ENCODE measurements around the gene ARHGAP27. TPM values are rescaled to one million over a fixed set of nuclear protein-coding genes. Genes with fewer than 3 reads are reported as not detected.
"Not testable (repeated sequence)": the region's sequence is repeated elsewhere in the genome, so short reads cannot be mapped to it uniquely, and the experiment has no call there.

Gene ARHGAP27
- total and polyA plus RNA-seq, 2 of the 4 experiments (the other 2 are of a cell fraction): under 0.01 to 0.89 TPM

DNA sequence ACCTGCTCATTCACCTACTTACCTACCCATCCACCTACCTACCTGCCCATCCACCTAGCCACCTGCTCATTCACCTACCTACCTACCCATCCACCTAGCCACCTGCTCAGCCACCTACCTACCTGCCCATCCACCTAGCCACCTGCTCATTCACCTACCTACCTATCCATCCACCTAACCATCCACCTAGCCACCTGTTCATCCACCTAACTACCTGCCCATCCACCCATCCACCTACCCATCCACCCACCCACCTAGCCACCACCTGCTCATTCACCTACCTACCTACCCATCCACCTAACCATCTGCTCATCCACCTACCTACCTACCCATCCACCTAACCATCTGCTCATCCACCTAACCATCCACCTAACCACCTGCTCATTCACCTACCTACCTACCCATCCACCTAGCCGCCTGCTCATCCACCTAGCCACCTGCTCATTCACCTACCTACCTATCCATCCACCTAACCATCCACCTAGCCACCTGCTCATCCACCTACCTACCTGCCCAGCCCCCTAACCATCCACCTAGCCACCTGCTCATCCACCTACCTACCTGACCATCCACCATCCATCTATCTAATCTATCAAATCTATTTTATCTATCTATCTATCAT is 17.1 kb upstream of the ARHGAP27 start:
- intact Hi-C loops (cut with micrococcal nuclease): not testable (repeated sequence)

DNA sequence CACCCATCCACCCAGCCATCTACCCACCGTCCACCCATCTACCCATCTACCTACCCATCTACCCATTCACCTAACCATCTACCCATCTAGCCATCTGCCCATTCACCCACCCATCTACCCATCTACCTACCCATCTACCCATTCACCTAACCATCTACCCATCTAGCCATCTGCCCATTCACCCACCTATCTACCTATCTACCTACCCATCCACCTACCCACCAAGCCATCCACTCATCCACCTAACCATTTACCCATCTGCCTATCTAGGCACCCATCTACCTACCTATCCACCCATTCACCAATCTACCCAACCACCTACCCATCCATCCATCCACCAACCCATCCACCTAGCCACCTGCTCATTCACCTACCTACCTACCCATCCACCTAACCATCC is 16.6 kb upstream of the ARHGAP27 start:
- ATAC-seq (ENCODE audit: low read depth); dilution Hi-C loops (cut with HindIII; ENCODE audit: low sequenced_read_pairs, unreplicated experiment); H4K8ac ChIP-seq (ENCODE audit: low read depth in 2 of 2, low read length in 2 of 2); POLR2A ChIA-PET (ENCODE audit: unreplicated experiment); H3K56ac ChIP-seq (ENCODE audit: extremely low read depth, insufficient read depth, low read length); H3K18ac ChIP-seq (ENCODE audit: low read depth, low read length); BruUV-seq (replicated peaks); H4K91ac ChIP-seq (ENCODE audit: insufficient read depth, low read depth, low read length); DNase-seq; in situ Hi-C loops (cut with MboI; ENCODE audit: low sequenced_read_pairs); H2AK9ac ChIP-seq (replicated peaks; ENCODE audit: low read depth, low read length, poor library complexity); H2BK120ac ChIP-seq (ENCODE audit: low read depth, low read length); H3K4ac ChIP-seq (ENCODE audit: low read depth, low read length); H3K79me1 ChIP-seq (ENCODE audit: low read depth in 1 of 2, low read length in 2 of 2); H3K4me1 ChIP-seq (ENCODE audit: control insufficient read depth, insufficient read depth, low read length); H4K20me1 ChIP-seq (ENCODE audit: insufficient read depth, low read length); intact Hi-C loops (cut with micrococcal nuclease); H3K14ac ChIP-seq (replicated peaks; ENCODE audit: low read depth, low read length); H3K9ac ChIP-seq (ENCODE audit: low read depth, low read length); H3K9me1 ChIP-seq (ENCODE audit: insufficient read depth, low read length); H3K23ac ChIP-seq (ENCODE audit: low read depth, low read length); H3K9me3 ChIP-seq (ENCODE audit: control insufficient read depth, insufficient read depth, low read length); H3K4me2 ChIP-seq (ENCODE audit: low read depth, low read length); CTCF ChIA-PET; H3K27ac ChIP-seq (ENCODE audit: insufficient read depth, low read length); H2BK15ac ChIP-seq (ENCODE audit: low read depth, low read length); H2AFZ ChIP-seq (replicated peaks; ENCODE audit: low read length, poor library complexity); H4K5ac ChIP-seq (ENCODE audit: low read depth, low read length); H3K27me3 ChIP-seq (ENCODE audit: control insufficient read depth, insufficient read depth, low read length); H2AK5ac ChIP-seq (ENCODE audit: low read depth, low read length); H3K4me3 ChIP-seq (ENCODE audit: insufficient read depth, low read depth, low read length); H2BK20ac ChIP-seq (ENCODE audit: low read depth, low read length); H2BK5ac ChIP-seq (ENCODE audit: low read depth, low read length, poor library complexity, severe bottlenecking): not testable (repeated sequence)
- peaks cover 20% of the 10 kb centered on the region for H3K36me3 ChIP-seq (ENCODE audit: control insufficient read depth, insufficient read depth, low read length)
- 100% methylated on average over 1 of the region's 1 CpG; no CpG with 5 or more reads in 1 of the 2 experiments for WGBS, 2 experiments (ENCODE audit: extremely low coverage in 2 of 2, insufficient read length in 1 of 2)

More for the DNA sequence above, 17.1 kb upstream of the ARHGAP27 start:
- H3K4me1 ChIP-seq (ENCODE audit: control insufficient read depth, insufficient read depth, low read length); H3K79me1 ChIP-seq (ENCODE audit: low read depth in 1 of 2, low read length in 2 of 2); H3K23ac ChIP-seq (ENCODE audit: low read depth, low read length); CTCF ChIA-PET; H3K9me3 ChIP-seq (ENCODE audit: control insufficient read depth, insufficient read depth, low read length); dilution Hi-C loops (cut with HindIII; ENCODE audit: low sequenced_read_pairs, unreplicated experiment); H3K18ac ChIP-seq (ENCODE audit: low read depth, low read length); H4K20me1 ChIP-seq (ENCODE audit: insufficient read depth, low read length); H2BK120ac ChIP-seq (ENCODE audit: low read depth, low read length); H3K14ac ChIP-seq (replicated peaks; ENCODE audit: low read depth, low read length); H2BK15ac ChIP-seq (ENCODE audit: low read depth, low read length); H3K56ac ChIP-seq (ENCODE audit: extremely low read depth, insufficient read depth, low read length); POLR2A ChIA-PET (ENCODE audit: unreplicated experiment); H2AFZ ChIP-seq (replicated peaks; ENCODE audit: low read length, poor library complexity); H2AK5ac ChIP-seq (ENCODE audit: low read depth, low read length); H4K8ac ChIP-seq (ENCODE audit: low read depth in 2 of 2, low read length in 2 of 2); H2BK5ac ChIP-seq (ENCODE audit: low read depth, low read length, poor library complexity, severe bottlenecking); H3K4ac ChIP-seq (ENCODE audit: low read depth, low read length); H3K4me3 ChIP-seq (ENCODE audit: insufficient read depth, low read depth, low read length); H4K5ac ChIP-seq (ENCODE audit: low read depth, low read length); H4K91ac ChIP-seq (ENCODE audit: insufficient read depth, low read depth, low read length); BruUV-seq (replicated peaks); H3K4me2 ChIP-seq (ENCODE audit: low read depth, low read length); H3K9ac ChIP-seq (ENCODE audit: low read depth, low read length); ATAC-seq (ENCODE audit: low read depth); DNase-seq; H3K27me3 ChIP-seq (ENCODE audit: control insufficient read depth, insufficient read depth, low read length); H3K9me1 ChIP-seq (ENCODE audit: insufficient read depth, low read length); H3K27ac ChIP-seq (ENCODE audit: insufficient read depth, low read length); H2BK20ac ChIP-seq (ENCODE audit: low read depth, low read length); H2AK9ac ChIP-seq (replicated peaks; ENCODE audit: low read depth, low read length, poor library complexity); in situ Hi-C loops (cut with MboI; ENCODE audit: low sequenced_read_pairs): not testable (repeated sequence)
- peaks cover 19% of the 10 kb centered on the region for H3K36me3 ChIP-seq (ENCODE audit: control insufficient read depth, insufficient read depth, low read length)
- WGBS, 2 experiments (ENCODE audit: extremely low coverage in 2 of 2, insufficient read length in 1 of 2): 91% methylated on average over 1 of the region's 1 CpG; no CpG with 5 or more reads in 1 of the 2 experiments

All from IMR-90 (cell line).